IPS-NIHi7 (cell line): ENCODE measurements around the gene IRS1.
"Not testable (repeated sequence)": the region's sequence is repeated elsewhere in the genome, so short reads cannot be mapped to it uniquely, and the experiment has no call there.

Experiments
- DNase-seq: peaks from one replicate; pipeline ENCODE4 v3.0.0; 2012; ENCODE audit warnings: mixed read lengths; ENCODE audit errors: extremely low spot score

The IRS1 gene, protein sequence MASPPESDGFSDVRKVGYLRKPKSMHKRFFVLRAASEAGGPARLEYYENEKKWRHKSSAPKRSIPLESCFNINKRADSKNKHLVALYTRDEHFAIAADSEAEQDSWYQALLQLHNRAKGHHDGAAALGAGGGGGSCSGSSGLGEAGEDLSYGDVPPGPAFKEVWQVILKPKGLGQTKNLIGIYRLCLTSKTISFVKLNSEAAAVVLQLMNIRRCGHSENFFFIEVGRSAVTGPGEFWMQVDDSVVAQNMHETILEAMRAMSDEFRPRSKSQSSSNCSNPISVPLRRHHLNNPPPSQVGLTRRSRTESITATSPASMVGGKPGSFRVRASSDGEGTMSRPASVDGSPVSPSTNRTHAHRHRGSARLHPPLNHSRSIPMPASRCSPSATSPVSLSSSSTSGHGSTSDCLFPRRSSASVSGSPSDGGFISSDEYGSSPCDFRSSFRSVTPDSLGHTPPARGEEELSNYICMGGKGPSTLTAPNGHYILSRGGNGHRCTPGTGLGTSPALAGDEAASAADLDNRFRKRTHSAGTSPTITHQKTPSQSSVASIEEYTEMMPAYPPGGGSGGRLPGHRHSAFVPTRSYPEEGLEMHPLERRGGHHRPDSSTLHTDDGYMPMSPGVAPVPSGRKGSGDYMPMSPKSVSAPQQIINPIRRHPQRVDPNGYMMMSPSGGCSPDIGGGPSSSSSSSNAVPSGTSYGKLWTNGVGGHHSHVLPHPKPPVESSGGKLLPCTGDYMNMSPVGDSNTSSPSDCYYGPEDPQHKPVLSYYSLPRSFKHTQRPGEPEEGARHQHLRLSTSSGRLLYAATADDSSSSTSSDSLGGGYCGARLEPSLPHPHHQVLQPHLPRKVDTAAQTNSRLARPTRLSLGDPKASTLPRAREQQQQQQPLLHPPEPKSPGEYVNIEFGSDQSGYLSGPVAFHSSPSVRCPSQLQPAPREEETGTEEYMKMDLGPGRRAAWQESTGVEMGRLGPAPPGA (N-terminal part only)

DNA sequence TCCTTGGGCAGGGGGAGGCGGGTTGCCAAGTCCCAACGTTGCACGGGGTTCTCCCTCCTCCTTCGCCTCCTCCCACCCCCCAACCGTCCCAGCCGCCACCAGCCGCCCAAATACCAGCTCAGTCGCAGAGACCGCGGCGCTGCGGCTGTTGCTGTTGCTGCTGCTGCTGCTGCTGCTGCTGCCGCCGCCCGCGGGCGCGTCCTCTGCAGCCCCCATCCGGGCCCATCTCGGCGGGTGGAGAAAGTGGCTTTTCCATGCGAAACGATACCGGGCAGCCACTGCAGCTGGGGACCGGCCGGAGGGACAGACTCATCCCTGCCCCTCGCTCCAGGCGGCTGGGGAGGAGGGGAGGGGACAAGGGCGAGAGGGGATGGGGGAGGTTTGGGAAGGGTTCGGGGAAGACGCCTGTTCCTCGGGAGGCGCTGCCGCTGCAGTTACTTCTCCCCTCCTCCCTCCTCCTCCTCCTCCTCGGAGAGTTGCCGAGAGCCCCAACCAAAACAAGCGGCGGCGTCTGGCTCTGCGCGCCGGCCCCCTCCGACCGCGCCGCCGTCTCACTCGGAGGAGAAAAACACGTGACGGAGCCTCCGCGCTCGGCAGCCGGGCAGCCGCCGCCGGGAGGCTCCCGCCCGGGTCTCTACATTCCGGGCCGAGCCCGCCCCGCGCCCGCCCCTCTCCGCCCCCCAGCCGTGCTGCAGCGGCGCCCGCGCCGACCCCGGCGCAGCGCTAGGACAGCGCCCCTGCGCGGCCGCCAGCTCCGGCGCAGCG, at the start of gene IRS1:
Gene IRS1 (minus strand): TSS at position 610 of the 765 bp plus-strand sequence. CDS start 1,082 bp downstream, outside the sequence.
- DNase-seq = peak; percentile 76

- DNase-seq = peak; percentile 30
Observed at GRCh38 chr2:226849349-226849748, 49.7 kb upstream of the IRS1 start.

- DNase-seq = no peak
Observed at GRCh38 chr2:226847511-226847910, 47.9 kb upstream of the IRS1 start.

DNA sequence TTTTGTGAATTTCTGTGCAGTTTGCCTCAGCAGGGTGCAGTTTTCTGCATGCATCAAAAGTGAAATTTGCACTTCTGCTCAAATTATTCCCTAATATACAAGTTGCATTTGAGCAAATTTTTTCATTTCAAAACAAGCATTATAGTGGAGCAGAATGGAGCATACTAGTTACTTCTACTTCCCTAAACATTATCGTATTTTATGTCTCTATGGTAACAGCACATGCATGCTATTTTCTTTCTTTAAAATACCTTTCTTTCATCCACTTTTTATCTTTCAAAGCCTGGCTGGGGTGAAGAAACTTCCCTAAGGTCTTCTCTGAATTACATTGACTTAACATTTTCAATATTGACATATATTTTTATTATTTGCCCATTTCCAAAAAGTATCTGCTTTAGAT, 47.5 kb upstream of the IRS1 start:
- no peak for DNase-seq

DNA sequence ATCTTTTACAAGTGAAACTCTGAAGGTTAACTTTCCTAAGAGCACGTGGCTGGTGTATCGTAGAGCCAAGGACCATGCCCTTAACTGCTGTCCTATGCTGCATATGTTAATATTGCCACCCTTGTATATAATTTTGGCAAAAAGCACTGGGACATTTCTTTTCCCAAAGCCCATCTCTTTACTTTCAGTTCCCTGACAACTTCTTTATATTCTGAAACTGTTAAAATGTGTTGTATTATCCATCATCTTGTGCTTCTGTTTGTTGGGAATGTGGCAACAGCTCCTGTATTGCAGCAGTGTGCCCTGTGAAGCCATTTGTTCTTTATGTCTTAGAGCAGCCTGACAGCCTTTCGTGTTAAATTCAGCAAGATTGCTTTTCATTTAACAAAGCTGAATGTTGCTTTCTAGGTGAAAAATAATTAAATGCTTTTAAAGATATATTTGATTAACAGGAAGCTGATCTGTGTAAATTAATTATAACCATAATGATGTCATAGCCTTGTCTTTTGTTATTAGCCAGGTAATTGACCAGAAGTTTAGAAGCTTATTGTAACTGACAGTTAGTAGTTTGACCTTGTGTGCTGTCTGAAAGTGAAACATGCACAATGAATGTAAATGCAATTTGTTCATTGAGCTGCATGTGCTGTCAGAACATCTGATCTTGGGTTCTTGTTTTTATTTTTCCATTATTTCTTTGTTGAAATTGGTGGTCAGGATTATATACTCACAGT, 45.9 kb upstream of the IRS1 start:
- no peak for DNase-seq

DNA sequence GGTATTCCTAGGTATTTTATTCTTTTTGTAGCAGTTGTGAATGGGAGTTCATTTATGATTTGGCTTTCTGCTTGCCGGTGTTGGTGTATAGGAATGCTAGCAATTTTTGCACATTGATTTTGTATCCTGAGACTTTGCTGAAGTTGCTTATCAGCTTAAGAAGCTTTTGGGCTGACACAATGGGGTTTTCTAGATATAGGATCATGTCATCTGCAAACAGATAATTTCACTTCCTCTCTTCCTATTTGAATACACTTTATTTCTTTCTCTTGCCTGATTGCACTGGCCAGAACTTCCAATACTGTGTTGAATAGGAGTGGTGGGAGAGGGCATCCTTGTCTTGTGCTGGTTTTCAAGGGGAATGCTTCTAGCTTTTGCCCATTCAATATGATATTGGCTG, 43.4 kb upstream of the IRS1 start:
- DNase-seq = not testable (repeated sequence)

DNA sequence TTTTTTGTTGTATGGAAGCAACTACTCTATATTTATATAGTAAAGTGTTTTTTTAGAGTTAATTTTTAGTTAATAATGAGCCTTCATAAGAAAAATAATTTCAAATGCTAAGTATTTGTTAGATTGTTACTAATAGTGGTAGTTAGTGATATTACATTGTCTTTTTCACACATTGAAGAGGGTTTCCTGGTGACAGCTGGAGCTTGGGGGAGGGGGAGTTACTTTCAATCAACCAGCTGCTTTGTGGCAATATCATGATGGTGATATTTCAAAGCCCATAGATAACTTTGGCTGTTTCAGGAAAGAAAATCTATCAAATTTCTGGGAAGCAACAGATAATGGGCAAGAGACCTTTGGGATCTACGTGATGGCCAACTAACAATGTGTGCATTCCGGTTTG, 40.3 kb upstream of the IRS1 start:
- DNase-seq = no peak

GRCh38 chr2:226839161-226839560, 39.5 kb upstream of the IRS1 start:
- DNase-seq = no peak

DNA sequence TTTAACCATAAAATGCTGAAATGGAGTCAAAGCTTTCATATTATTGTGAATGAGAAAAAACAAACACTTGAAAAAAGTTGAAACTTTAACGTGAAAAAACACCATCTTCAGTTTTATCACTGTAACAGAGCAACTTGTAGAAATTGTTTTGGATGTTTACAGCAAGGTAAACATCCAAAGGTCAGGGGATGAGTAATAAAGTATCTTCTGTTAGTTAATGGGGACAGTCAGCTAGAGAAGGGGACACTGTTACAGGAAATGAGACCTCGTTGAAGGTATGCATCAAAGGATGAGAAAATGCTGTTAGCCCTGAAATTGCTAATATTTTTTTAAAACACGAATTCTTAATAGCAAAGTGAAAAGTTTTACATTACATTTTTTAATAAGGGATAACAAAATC, 39.1 kb upstream of the IRS1 start:
- no peak for DNase-seq

- DNase-seq = no peak
Observed at GRCh38 chr2:226837787-226838603, 38.4 kb upstream of the IRS1 start.

DNA sequence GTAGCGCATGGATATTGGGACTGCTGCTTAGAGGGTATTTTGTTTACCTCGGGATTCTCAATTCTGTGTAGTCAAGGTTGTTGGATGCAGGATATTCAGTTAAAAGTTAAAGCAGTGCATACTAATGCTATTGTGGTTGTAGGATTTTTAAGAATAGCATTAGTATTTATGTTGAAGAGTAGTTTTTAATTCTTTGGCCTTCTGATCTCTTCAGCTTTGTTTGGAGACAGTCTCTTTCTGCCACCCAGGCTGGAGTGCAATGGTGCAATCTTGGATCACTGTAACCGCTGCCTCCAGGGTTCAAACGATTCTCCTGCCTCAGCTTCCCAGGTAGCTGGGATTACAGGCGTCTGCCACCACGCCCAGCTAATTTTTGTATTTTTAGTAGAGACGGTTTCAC, 37.7 kb upstream of the IRS1 start:
- DNase-seq = no peak

DNA sequence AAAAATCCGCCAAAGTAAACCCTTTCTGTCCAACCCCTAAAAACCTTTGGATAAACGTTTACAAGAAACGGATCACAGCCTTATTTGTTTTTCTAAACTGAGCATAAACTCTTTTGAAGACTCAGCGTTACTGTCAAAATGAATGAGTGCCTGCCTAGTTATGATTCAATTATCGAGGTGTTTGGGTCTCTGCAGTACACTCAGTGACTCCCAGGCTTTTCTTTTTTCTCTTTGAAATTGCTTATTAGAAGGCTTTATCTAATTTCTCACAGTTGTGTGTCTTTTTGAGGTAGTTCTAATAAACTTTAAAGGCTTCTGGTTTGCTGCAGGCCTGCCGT, 36.9 kb upstream of the IRS1 start:
- DNase-seq = no peak

- DNase-seq = peak; percentile 92
Observed at GRCh38 chr2:226835796-226836547, 36.4 kb upstream of the IRS1 start, which contains the start of gene RHBDD1. RHBDD1 (plus strand) TSS chr2:226836054; CDS start chr2:226864694, 28,640 bp downstream.

DNA sequence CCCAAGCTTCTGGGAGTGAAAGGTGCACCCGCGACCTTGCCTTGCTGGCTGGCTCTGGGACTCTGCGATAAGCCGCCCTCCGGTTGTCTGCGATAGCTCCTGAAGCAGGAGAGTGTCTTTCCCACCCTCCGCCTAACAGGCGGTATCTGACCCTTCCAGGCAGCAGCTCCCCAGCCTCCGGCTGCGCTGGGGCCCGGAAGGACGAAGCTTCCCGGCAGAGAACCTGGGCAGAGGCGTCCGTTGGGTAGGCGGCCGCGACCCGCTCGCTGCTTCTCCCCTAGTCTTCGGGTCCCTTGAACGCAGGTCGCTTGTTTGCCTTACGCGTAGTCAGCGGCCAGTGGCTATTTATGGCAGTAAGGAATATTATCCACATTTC, 35.8 kb upstream of the IRS1 start:
- DNase-seq = peak; percentile 54

- DNase-seq = not testable (repeated sequence)
Observed at GRCh38 chr2:226834880-226835279, 35.3 kb upstream of the IRS1 start.

DNA sequence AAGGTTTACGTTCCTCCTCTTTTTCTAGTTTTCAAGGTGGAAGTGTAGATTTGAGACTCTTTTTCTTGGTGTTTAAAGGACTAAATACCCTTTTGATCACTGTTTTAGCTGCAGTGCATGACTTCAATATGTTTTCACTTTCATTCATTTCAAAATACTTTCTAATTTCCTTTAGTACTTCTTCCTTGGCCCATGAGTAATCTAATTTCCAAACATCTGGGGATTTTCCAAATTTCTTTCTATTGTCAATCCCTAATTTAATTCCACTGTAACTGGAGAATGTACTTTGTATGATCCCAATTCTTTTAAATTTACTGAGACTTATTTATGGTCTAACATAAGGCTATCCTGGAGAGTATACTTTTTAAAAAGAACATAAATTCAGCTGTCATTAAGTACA, 32.4 kb upstream of the IRS1 start:
- DNase-seq = no peak

DNA sequence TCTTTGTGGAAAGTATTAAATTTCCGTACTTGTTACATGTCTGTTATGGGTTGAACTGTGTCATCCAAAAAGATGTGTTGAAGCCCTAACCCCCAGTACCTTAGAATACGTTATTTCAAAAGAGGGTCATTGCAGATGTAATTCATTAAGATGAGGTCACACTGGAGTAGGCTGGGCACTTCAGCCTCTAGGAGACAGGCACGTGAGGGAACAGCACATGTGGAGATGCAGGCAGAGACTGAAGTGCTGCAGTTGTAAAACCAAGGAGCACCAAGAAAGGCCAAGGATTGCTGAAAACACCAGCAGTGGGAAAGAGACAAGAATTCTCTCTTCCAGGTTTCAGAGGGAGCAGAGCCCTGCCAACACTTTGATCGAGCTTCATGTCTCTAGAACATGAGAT, 31.6 kb upstream of the IRS1 start:
- DNase-seq = no peak

- no peak for DNase-seq
Observed at GRCh38 chr2:226829721-226830631, 30.4 kb upstream of the IRS1 start.

DNA sequence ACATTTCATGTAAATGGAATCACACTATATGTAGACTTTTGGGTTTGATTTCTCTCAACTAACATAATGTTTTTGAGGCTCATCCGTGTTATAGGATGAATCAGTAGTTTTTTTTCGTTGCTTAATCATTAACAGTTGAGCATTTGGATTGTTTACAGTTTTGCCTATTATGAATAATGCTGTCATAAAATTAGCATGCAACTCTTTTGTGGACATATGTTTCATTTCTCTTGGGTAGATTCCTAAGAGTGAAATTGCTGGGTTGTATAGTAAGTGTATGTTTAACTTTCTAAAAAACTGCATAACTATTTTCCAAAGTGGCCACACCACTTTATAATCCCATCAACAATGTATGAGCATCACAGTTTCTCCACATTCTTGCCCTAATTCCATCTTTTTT, 28.6 kb upstream of the IRS1 start:
- no peak for DNase-seq
